ENCODE measurements around the gene FCRL6. TPM values are rescaled to one million over a fixed set of nuclear protein-coding genes. Genes with fewer than 3 reads are reported as not detected.

FCRL6 gene
- total and polyA plus RNA-seq, 2 donors (not counting 1 experiment from before 2014, with no cell fraction given) = not detected

GRCh38 chr1:159855709-159856108 lies 53.5 kb downstream of the FCRL6 start:
- Histone ChIP-seq H3K79me2 (ENCODE audit: control insufficient read depth, insufficient read depth, low read length) (no peaks in the 10 kb centered on the region), H3K4me3 (replicated peaks in 1 of 4; ENCODE audit: control extremely low read depth in 1 of 4, insufficient read depth in 1 of 4, low read depth in 3 of 4, low read length in 4 of 4) (peak overlapping the region in 1 of 4 experiments; percentile 79)

GRCh38 chr1:159856576-159856975 lies 54.4 kb downstream of the FCRL6 start:
- H3K4me3 ChIP-seq (replicated peaks in 1 of 4; ENCODE audit: control extremely low read depth in 1 of 4, insufficient read depth in 1 of 4, low read depth in 3 of 4, low read length in 4 of 4) = no peak overlapping the region
- no peaks in the 10 kb centered on the region for H4K20me1 ChIP-seq (ENCODE audit: control insufficient read depth, extremely low read depth, insufficient read depth, low read length)
- TF ChIP-seq, protein P1, sequence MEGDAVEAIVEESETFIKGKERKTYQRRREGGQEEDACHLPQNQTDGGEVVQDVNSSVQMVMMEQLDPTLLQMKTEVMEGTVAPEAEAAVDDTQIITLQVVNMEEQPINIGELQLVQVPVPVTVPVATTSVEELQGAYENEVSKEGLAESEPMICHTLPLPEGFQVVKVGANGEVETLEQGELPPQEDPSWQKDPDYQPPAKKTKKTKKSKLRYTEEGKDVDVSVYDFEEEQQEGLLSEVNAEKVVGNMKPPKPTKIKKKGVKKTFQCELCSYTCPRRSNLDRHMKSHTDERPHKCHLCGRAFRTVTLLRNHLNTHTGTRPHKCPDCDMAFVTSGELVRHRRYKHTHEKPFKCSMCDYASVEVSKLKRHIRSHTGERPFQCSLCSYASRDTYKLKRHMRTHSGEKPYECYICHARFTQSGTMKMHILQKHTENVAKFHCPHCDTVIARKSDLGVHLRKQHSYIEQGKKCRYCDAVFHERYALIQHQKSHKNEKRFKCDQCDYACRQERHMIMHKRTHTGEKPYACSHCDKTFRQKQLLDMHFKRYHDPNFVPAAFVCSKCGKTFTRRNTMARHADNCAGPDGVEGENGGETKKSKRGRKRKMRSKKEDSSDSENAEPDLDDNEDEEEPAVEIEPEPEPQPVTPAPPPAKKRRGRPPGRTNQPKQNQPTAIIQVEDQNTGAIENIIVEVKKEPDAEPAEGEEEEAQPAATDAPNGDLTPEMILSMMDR (conservative IDR thresholded peaks at IDR 0.05 in 1 of 2, IDR thresholded peaks at IDR 0.05 in 1 of 2; ENCODE audit: low read depth in 1 of 2, low read length in 2 of 2) = no peak
- TF ChIP-seq EZH2 (IDR thresholded peaks at IDR 0.05; ENCODE audit: low read length, missing control alignments) = no peak
- H3K36me3 ChIP-seq (ENCODE audit: control insufficient read depth, insufficient read depth, low read length) = no peaks in the 10 kb centered on the region
- no peak for DNase-seq (ENCODE audit: low read depth in 2 of 2)
- H3K4me2 ChIP-seq (ENCODE audit: extremely low read depth, insufficient read depth, low read length) = no peak overlapping the region
- H3K9me3 ChIP-seq (ENCODE audit: control insufficient read depth, insufficient read depth, low read depth, low read length) = no peaks in the 10 kb centered on the region
- no peak overlapping the region for H3K9ac ChIP-seq (ENCODE audit: insufficient read depth, low read length)
- no peaks in the 10 kb centered on the region for H3K79me2 ChIP-seq (ENCODE audit: control insufficient read depth, insufficient read depth, low read length)
- no peak overlapping the region for H3K27ac ChIP-seq (ENCODE audit: insufficient read depth, low read length)
- peaks cover 7% of the 10 kb centered on the region for H3K4me1 ChIP-seq (ENCODE audit: control insufficient read depth, extremely low read depth, insufficient read depth, low read length)
- no peaks in the 10 kb centered on the region for H3K27me3 ChIP-seq (ENCODE audit: control insufficient read depth, insufficient read depth, low read length)
- H2AFZ ChIP-seq (ENCODE audit: low read length) = no peak overlapping the region

More at GRCh38 chr1:159855709-159856108, 53.5 kb downstream of the FCRL6 start:
- no peaks in the 10 kb centered on the region for H3K36me3 ChIP-seq (ENCODE audit: control insufficient read depth, insufficient read depth, low read length)
- H3K9ac ChIP-seq (ENCODE audit: insufficient read depth, low read length) = no peak overlapping the region
- no peaks in the 10 kb centered on the region for H3K9me3 ChIP-seq (ENCODE audit: control insufficient read depth, insufficient read depth, low read depth, low read length)
- H4K20me1 ChIP-seq (ENCODE audit: control insufficient read depth, extremely low read depth, insufficient read depth, low read length) = no peaks in the 10 kb centered on the region
- no peak for DNase-seq (ENCODE audit: low read depth in 2 of 2)
- H3K4me2 ChIP-seq (ENCODE audit: extremely low read depth, insufficient read depth, low read length) = no peak overlapping the region
- no peaks in the 10 kb centered on the region for H3K27me3 ChIP-seq (ENCODE audit: control insufficient read depth, insufficient read depth, low read length)
- no peak overlapping the region for H2AFZ ChIP-seq (ENCODE audit: low read length)
- peaks cover 7% of the 10 kb centered on the region for H3K4me1 ChIP-seq (ENCODE audit: control insufficient read depth, extremely low read depth, insufficient read depth, low read length)
- TF ChIP-seq, protein P1 (conservative IDR thresholded peaks at IDR 0.05 in 1 of 2, IDR thresholded peaks at IDR 0.05 in 1 of 2; ENCODE audit: low read depth in 1 of 2, low read length in 2 of 2) = no peak
- no peak for TF ChIP-seq EZH2 (IDR thresholded peaks at IDR 0.05; ENCODE audit: low read length, missing control alignments)
- no peak overlapping the region for H3K27ac ChIP-seq (ENCODE audit: insufficient read depth, low read length)

DNA sequence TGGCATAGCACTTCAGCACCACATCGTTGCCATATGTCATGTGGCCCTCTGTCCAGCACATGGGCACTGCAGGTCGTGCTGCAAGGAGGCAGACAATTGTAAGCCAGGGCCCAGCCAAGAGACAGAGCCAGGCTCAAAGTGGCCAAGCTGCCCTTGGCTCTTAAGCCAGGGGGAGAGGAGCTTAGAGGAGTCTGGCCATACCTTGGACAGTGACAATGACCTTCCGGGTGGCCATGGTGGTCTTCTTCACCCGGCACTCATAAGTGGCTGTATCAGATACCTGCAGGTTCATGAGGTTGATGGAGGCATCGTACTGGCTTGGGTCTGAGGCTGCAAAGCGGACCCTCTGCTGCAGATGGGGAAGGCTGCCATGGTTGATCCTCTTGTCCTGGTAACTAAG lies 55.7 kb downstream of the FCRL6 start:
- Histone ChIP-seq H3K9ac (ENCODE audit: insufficient read depth, low read length) (no peak overlapping the region), H3K9me3 (ENCODE audit: control insufficient read depth, insufficient read depth, low read depth, low read length) (no peaks in the 10 kb centered on the region), H2AFZ (ENCODE audit: low read length) (no peak overlapping the region), H3K27ac (ENCODE audit: insufficient read depth, low read length) (no peak overlapping the region), H3K4me1 (ENCODE audit: control insufficient read depth, extremely low read depth, insufficient read depth, low read length) (peaks cover 7% of the 10 kb centered on the region), H3K4me3 (replicated peaks in 1 of 4; ENCODE audit: control extremely low read depth in 1 of 4, insufficient read depth in 1 of 4, low read depth in 3 of 4, low read length in 4 of 4) (no peak overlapping the region), H3K79me2 (ENCODE audit: control insufficient read depth, insufficient read depth, low read length) (no peaks in the 10 kb centered on the region), H3K36me3 (ENCODE audit: control insufficient read depth, insufficient read depth, low read length) (no peaks in the 10 kb centered on the region), H3K4me2 (ENCODE audit: extremely low read depth, insufficient read depth, low read length) (no peak overlapping the region), H3K27me3 (ENCODE audit: control insufficient read depth, insufficient read depth, low read length) (no peaks in the 10 kb centered on the region), H4K20me1 (ENCODE audit: control insufficient read depth, extremely low read depth, insufficient read depth, low read length) (no peaks in the 10 kb centered on the region)
- no peak for DNase-seq (ENCODE audit: low read depth in 2 of 2)
- TF ChIP-seq, protein P1 (conservative IDR thresholded peaks at IDR 0.05 in 1 of 2, IDR thresholded peaks at IDR 0.05 in 1 of 2; ENCODE audit: low read depth in 1 of 2, low read length in 2 of 2) = no peak

Measured in fibroblast of lung (primary cell).